GM12874 (cell line): ENCODE data around the gene PPP1R27.

ENCODE experiments used
- CTCF ChIP-seq: IDR thresholded peaks from 2 replicates; pipeline ENCODE4 v1.5.1; 2011; ENCODE audit warnings: low read depth, mild to moderate bottlenecking, control low read depth, low read length, moderate library complexity; ENCODE audit not compliant: insufficient read depth

PPP1R27 gene

GRCh38 chr17:81842725-81843504 lies 8.1 kb upstream of the PPP1R27 start:
- no peak for TF ChIP-seq CTCF

DNA sequence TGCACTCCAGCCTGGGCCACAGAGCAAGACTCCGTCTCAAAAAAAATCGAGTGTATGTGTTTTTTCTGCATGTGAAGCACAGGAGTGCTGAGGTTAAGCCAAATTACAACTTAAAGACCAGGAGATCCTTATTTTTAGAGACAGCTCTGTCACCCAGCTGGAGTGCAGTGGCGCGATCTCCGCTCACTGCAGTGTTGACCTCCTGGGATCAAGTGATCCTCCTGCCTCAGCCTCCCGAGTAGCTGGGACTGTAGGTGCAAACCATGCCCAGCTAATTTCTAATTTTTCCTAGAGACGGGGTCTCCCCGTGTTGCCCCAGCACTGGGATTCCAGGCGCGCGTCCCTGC lies 7.5 kb upstream of the PPP1R27 start:
- TF ChIP-seq CTCF, result no peak

DNA sequence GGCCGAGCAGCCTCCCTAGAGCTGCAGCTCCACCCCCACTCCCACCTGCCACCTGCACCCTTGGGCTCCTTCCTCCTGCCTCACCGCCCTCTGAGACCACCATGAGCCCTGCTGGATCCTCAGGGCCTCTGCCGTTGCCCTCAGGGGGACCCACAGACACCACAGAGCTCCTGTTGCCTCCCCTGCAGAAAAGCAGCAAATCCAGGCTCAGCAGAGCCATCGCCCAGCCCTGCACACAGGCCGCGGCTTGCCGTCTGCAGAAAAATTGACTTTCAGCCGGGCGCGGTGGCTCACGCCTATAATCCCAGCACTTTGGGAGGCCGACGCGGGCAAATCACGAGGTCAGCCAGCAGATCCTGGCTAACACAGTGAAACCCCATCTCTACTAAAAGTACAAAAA lies 7.0 kb upstream of the PPP1R27 start:
- no peak for TF ChIP-seq CTCF

DNA sequence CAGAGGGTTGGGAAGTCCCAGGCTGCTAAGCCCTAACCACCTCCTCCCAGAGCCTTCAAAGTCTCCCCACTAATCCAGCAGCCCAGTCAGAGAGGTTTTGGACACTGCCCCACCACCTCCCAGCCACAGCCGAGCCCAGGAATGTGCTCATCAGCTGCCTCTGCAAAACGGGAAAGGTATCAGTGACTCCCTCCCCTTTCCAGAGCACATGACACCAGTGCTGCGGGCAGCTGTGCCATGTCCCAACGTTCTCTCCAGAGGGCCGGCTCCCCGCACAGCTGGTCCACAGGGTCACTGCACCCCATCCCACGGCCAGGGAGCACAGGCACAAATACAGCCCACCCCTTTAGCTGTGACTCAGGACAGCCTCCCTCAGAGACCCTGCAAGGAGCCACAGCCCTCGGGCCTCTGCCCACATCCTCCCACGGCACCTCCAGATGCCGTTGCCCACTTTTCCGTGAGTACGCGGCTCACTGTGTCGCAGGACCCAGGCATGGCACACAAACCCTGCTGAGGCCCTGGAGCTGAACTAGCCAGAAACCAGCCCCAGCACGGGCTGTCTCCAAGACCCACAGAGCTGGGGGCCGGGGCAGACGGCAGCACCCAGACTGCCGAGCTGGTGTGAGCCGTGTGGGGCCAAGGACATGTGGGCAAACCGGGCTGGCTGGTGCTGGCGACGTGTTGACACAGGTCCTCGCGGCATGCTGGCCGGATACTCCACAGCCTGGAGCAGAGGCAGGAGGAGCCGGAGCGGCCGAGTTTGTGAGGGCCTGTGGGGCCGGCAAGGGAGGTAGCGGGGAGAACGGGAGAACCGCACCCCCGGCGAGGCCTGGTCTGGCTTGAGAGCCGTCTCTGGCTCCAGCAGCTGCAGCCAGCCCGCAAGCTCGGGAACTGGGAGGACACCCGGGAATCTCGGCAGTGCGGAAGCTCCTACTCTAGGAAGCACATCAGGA lies 6.3 kb upstream of the PPP1R27 start:
- TF ChIP-seq CTCF, result no peak

DNA sequence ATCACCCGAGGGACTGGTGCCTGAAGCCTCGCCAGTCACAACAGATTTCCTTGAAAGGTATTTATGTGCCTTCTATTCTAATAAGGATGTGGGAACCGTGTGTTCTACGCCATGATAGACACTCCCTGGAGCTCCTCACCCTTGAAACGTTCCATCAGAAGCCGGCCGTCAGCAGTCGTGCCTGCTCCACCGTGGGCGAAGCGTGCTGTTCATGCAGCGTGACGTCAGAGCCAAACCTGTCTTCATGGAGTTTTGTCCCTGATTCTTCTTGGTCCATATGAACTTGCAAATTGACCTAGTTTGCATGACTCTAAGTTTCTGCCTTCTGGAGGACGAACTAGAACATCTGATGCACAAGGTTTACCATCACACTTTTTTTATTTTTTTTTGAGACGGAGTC lies 4.5 kb upstream of the PPP1R27 start:
- TF ChIP-seq CTCF, result no peak

GRCh38 chr17:81838753-81839255 lies 4.0 kb upstream of the PPP1R27 start:
- TF ChIP-seq CTCF, result no peak

DNA sequence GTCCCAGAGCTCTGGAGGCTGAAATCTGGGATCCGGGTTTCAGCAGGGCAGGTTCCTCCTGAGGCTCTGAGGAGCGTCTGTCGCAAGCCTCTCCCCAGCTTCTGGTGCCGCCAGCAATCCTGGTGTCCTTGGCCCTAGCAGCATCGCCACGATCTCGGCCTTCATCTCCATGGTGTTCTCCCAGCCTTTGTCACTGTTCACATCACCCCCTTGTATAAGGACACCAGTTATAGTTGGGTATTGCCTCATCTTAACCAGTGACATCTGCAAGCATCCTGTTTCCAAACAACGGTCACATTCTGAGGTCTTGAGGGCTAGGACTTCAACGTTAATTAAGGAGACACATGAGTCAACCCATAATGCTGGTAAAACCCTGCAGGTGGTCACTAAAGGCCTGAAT lies 2.8 kb upstream of the PPP1R27 start:
- TF ChIP-seq CTCF, result no peak
